NCI-H2171 (cell line): Measurements from ENCODE around the gene GFI1.
"Not testable (repeated sequence)": the region's sequence is repeated elsewhere in the genome, so short reads cannot be mapped to it uniquely, and the experiment has no call there.

Experiments
- DNase-seq: peaks from one replicate; lab custom pipeline; 2025; lab: John Stamatoyannopoulos, UW

The GFI1 gene

GRCh38 chr1:92486251-92487077 lies at the start of gene GFI1:
Gene GFI1 (minus strand): TSS chr1:92486925. CDS start chr1:92483487, 3,438 bp downstream.
- DNase-seq = no peak

- DNase-seq = not testable (repeated sequence)
Measured at GRCh38 chr1:92532371-92532770, 45.6 kb upstream of the GFI1 start.

- DNase-seq = not testable (repeated sequence)
Measured at GRCh38 chr1:92531939-92532338, 45.2 kb upstream of the GFI1 start.

GRCh38 chr1:92527670-92528069 lies 40.9 kb upstream of the GFI1 start:
- no peak for DNase-seq

DNA sequence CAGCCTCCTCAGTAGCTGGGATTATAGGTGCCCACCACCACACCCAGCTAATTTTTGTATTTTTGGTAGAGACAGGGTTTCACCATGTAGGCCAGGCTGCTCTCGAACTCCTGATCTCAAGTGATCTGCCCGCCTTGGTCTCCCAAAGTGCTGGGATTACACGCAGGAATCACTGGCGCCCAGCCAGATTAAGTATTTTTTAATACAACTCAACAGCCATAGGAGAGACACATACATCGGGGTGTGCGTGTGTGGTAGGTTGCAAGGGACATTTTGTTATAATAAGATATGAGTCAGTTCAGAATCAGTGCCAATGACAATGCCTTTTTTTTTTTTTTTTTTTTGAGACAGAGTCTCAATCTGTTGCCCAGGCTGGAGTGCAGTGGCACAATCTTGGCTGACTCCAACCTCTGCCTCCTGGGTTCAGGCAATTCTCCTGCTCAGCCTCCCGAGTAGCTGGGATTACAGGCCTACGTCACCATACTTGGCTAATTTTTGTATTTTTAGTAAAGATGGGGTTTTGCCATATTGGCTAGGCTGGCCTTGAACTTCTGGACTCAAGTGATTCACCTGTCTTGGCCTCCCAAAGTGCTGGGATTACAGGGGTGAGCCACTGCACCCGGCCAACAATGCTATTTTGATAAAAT lies 38.3 kb upstream of the GFI1 start:
- not testable (repeated sequence) for DNase-seq

- DNase-seq = no peak
Measured at GRCh38 chr1:92519043-92519442, 32.3 kb upstream of the GFI1 start.

DNA sequence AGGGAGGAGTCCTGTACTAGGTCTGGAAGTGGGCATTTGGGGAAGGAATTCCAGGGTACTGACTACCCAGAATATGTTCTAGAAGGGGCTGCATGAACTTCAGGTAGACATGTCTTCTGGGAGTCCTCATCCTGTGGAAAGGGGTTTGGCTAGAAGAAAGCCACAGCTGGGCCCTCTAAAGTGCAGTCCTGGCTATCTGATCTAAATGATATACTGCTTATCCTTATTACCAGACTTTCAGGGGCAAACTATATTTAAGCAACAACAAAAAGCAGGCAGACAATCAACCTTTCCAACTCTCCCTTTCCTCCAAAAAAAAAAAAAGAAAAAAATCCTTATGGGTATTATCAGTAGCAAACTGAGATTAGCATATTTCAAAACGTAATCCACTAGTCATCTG lies 29.8 kb upstream of the GFI1 start:
- no peak for DNase-seq

DNA sequence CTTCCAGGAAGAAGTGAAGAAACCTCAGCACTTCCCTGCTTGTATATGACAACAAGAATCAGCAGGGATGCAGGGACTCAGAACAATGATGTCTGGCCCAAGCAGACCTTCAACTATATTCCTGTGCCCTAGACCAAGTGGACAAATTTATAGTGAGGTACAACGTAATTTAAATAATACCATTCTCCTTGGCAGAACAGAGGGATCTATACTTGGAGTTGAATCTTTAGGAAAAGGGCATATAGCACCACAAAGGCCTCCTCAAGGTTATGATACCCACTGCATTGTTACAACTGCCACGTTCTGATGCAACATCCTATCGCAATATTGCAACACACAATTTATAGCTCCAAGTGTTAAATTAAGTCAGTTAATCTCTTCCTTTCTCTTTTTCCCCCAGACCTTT lies 29.1 kb upstream of the GFI1 start:
- DNase-seq = no peak

GRCh38 chr1:92511541-92511940 lies 24.8 kb upstream of the GFI1 start:
- DNase-seq = no peak

- DNase-seq = no peak
Measured at GRCh38 chr1:92509619-92510018, 22.9 kb upstream of the GFI1 start.

- no peak for DNase-seq
Measured at GRCh38 chr1:92505015-92505692, 18.4 kb upstream of the GFI1 start.

DNA sequence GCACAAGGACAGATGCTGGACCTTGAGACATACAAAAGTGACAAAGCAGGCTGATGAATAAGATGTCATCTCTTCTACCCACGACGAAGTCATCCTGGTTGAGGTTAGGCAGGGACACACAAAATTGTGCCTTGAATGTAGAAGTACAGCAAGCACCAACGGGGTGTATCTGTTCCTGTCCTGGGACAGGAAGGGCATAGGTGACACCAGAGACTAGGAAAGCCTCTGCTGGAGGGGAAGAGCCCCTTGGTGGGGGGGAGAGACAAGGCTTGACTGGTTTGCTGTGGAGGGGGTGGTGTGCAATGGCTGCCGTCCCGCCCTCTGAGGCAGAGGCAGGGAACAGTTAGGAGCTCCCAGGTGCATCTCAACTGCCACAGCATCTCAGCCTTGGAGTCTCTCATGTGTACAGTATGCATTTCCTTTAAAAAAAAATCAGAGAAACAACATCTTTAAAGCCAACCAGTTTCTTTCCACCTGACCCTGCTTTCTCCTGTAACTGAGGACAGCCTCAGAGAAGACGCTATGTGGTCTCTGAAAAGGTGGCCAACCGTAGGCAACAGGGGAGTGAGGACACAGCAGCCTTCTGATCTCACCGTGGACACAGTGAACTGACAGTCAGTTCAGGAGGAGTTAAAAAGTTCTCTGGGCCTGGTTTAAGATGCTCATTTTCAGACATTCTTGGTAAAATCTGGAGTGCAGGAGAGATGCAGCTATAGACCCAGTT lies 17.7 kb upstream of the GFI1 start:
- no peak for DNase-seq

GRCh38 chr1:92503926-92504285 lies 17.2 kb upstream of the GFI1 start:
- DNase-seq = no peak

- DNase-seq = no peak
Measured at GRCh38 chr1:92503043-92503925, 16.6 kb upstream of the GFI1 start.

DNA sequence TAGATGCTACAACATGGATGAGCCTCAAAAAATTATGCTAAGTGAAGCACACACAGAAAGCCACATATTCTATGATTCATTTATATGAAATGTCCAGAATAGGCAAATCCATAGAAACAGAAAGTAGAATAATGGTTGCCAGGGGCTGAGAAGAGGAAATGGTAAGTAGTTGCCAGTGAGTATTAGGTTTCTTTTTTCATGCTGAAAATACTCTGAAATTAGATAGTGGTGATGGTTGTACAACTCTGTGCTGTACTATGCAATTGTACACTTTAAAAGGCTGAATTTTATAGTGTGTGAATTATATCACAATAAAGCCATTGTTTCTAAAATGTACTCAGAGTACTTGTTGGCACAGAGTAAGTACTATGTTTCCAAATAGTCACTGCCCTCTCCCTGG lies 15.5 kb upstream of the GFI1 start:
- DNase-seq = no peak

DNA sequence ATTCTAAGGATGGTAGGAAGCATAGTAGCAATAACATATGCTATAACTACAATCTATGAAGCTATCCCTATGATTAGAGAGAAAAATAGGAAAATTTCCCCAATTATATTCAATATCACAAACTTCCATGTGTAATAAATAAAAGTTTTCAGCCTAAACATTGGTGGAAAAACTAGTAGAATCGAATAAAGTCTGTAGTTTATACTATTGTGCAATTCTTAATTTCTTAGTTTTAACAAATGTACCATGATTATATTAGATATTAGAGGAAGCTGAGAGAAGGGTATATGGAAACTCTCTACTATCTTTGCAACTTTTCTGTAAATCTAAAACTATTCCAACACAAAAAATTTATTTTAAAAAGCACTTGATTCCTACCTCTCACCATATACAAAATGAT lies 13.8 kb upstream of the GFI1 start:
- DNase-seq = no peak

DNA sequence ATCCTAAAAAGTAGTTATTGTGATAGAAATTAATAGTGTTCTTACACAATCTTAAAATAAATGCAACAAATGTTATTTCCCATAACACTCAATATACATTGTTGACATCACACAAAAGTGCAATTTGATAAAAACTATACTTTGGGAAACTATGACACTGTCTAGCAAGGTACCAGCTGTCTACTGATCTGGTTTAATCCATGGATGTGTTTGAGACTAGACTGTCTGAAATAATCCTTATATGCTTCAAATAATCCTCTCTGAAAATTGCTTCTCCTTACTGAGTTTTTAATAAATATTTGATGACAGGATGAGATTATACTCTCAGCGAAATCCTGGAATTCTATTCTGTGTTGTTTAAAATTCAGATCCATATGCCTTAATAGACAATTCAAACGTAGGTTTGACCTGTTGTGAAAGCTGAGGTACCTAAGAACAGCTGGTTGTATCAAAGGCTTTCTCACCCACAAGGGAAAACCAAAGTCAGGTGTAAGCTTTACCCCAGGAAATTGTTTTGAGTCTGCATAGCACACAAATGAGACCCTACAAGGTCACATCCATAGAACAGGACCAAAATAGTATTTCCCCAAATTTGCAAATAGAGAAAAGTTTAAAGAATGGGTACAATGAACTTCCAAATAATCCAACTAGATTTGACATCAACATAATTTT lies 8.8 kb upstream of the GFI1 start:
- DNase-seq = no peak

GRCh38 chr1:92494485-92495141 lies 7.9 kb upstream of the GFI1 start:
- no peak for DNase-seq

DNA sequence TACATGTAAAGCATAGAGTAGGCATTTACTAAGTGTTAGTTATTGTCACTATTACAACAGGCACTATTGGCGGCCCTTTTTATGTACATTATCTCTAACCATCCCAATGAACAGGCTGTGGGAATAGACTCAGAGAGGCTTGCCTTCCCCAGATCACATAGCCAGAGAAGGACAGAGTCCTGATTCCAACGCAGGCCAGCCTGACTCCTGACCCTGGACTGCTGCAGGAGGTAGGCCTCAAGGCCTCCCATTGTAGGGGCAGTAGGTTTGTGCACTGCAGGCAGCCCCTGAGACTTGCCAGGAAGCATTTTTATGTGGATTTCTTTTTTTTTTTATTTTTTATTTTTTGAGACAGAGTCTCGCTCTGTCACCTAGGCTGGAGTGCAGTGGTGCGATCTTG lies 6.4 kb upstream of the GFI1 start:
- no peak for DNase-seq

DNA sequence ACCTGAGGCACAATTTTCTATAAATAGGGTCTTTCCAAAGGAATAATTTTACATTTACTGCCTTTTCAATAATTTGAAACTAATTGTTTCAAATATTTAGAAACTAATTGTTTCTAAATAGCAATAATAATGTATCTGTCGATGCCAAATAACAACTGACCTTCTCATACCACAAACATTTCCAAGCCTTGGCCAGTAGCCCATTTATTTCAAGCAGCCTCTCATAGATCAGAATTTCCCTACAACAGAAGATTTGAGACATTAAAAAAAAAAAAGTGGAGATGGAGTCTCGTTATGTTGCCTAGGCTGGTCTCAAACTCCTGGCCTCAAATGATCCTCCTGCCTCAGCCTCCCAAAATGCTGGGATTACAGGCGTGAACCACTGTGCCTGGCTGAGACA lies 2.1 kb upstream of the GFI1 start:
- DNase-seq = no peak
